ENCODE measurements around the gene CATSPER4.
"Not testable (repeated sequence)": the region's sequence is repeated elsewhere in the genome, so short reads cannot be mapped to it uniquely, and the experiment has no call there.

CATSPER4 gene

DNA sequence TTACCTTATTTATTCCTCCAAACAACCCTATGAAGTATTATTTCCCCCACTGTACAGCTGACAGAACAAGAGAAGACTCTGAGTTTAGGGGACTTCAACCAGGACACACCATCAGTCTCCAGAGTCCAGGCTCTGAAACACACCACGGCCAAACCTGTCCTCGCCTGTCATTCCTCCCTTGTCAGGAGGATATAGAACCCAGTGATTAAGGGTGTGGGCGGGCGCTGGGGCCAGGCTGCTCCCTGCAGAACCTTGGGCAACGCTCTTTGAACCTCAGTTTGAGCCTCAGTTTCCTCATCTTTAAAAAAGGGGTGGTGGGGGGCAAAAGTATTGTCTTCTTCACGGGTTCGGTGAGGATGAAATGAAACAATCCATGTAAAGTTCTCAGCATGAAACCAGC lies 34.2 kb downstream of the CATSPER4 start:
- H3K4me1 ChIP-seq (ENCODE audit: insufficient read depth, poor library complexity, severe bottlenecking), result no peaks in the 10 kb centered on the region
- no peaks in the 10 kb centered on the region for H3K9me3 ChIP-seq (ENCODE audit: severe bottlenecking)
- ATAC-seq (ENCODE audit: low read depth), result no peak
- no peak for DNase-seq (ENCODE audit: low spot score)
- TF ChIP-seq CTCF (IDR thresholded peaks at IDR 0.05; ENCODE audit: poor library complexity, severe bottlenecking), result no peak
- no peaks in the 10 kb centered on the region for H3K36me3 ChIP-seq (ENCODE audit: low read depth)
- no peaks in the 10 kb centered on the region for H3K27me3 ChIP-seq (ENCODE audit: insufficient read depth, poor library complexity, severe bottlenecking)
- H3K4me3 ChIP-seq (ENCODE audit: severe bottlenecking), result no peak overlapping the region
- H3K27ac ChIP-seq (ENCODE audit: poor library complexity, severe bottlenecking), result no peak overlapping the region

- Histone ChIP-seq H3K4me1 (ENCODE audit: insufficient read depth, poor library complexity, severe bottlenecking) (no peaks in the 10 kb centered on the region), H3K4me3 (ENCODE audit: severe bottlenecking) (no peak overlapping the region), H3K27me3 (ENCODE audit: insufficient read depth, poor library complexity, severe bottlenecking) (no peaks in the 10 kb centered on the region), H3K36me3 (ENCODE audit: low read depth) (no peaks in the 10 kb centered on the region), H3K27ac (ENCODE audit: poor library complexity, severe bottlenecking) (no peak overlapping the region), H3K9me3 (ENCODE audit: severe bottlenecking) (no peaks in the 10 kb centered on the region)
- no peak for TF ChIP-seq CTCF (IDR thresholded peaks at IDR 0.05; ENCODE audit: poor library complexity, severe bottlenecking)
- peak; percentile 23; the same call in 1 of the 3 replicates for ATAC-seq (ENCODE audit: low read depth)
- no peak for DNase-seq (ENCODE audit: low spot score)
Measured at GRCh38 chr1:26225033-26225831, 34.8 kb downstream of the CATSPER4 start.

DNA sequence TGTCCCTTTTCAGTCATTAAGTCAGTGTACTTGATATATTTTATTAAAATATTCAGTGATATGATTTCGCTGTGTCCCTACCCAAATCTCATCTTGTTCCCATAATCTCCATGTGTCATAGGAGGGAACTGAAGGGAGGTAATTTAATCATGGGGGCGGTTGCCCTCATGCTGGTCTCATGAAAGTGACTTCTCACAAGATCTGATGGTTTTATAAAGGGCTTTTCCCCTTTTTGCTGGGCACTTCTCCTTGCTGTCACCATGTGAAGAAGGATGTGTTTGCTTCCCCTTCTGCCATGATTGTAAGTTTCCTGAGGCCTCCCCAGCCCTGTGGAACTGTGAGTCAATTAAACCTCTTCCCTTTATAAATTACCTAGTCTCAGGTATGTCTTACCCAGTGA lies 40.3 kb downstream of the CATSPER4 start:
- H3K36me3 ChIP-seq (ENCODE audit: low read depth); H3K27ac ChIP-seq (ENCODE audit: poor library complexity, severe bottlenecking); H3K27me3 ChIP-seq (ENCODE audit: insufficient read depth, poor library complexity, severe bottlenecking); H3K4me1 ChIP-seq (ENCODE audit: insufficient read depth, poor library complexity, severe bottlenecking); ATAC-seq (ENCODE audit: low read depth); H3K9me3 ChIP-seq (ENCODE audit: severe bottlenecking); H3K4me3 ChIP-seq (ENCODE audit: severe bottlenecking); DNase-seq (ENCODE audit: low spot score): not testable (repeated sequence)

DNA sequence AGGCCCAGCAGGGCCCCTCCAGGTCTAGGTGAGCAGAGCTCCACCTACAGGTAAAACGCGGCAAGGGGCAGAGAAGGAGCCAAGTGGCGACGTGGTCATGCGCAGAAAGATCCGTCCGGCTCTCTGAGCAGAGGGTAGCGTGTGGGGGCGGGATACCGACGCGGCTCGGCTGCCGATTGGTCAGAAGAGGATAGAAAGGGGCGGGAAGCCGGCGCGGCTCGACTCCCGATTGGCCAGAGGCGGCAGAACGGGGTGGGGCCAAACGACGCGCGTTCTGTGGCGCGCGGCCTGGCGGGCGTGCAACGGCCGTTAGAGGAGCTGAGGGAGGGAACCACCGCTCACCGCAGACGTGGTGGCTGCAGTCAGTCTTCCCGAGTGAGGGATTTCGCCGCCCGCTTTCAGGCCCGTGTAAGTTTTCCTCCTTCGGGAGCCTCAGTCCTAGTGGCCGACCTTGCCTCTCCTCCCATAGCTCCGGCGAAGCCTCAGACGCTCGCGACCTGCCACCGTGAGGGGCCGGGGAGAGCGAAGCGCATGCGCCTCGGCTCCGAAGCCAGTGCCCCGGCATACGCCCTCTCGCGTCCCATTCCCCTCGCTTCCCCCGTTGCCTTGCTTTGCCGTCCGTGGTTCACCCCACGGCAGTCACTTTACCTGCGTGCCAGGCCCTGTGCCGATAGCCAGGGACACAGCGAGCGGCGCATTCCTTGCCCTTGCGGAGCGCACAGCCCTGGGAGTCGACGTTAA lies 43.7 kb downstream of the CATSPER4 start, which contains the start of gene CEP85:
Gene CEP85, plus strand, starts transcription at position 298 of the 741 bp plus-strand sequence. CDS start 5,584 bp downstream, outside the sequence.
- peak; percentile 95 for TF ChIP-seq CTCF (IDR thresholded peaks at IDR 0.05; ENCODE audit: poor library complexity, severe bottlenecking)
- Histone ChIP-seq H3K4me3 (ENCODE audit: severe bottlenecking) (peak within 1 kb of the TSS; percentile 68), H3K36me3 (ENCODE audit: low read depth) (peaks cover 11% of the 10 kb centered on the region; the same call in 1 of the 2 replicates), H3K4me1 (ENCODE audit: insufficient read depth, poor library complexity, severe bottlenecking) (peaks cover 8% of the 10 kb centered on the region), H3K27ac (ENCODE audit: poor library complexity, severe bottlenecking) (peak within 1 kb of the TSS; percentile 57), H3K27me3 (ENCODE audit: insufficient read depth, poor library complexity, severe bottlenecking) (no peaks in the 10 kb centered on the region), H3K9me3 (ENCODE audit: severe bottlenecking) (no peaks in the 10 kb centered on the region)
- ATAC-seq (ENCODE audit: low read depth) (peak; percentile 93), DNase-seq (ENCODE audit: low spot score) (peak; percentile 95)

GRCh38 chr1:26234644-26235370 lies 44.4 kb downstream of the CATSPER4 start:
- Histone ChIP-seq H3K9me3 (ENCODE audit: severe bottlenecking) (no peaks in the 10 kb centered on the region), H3K4me3 (ENCODE audit: severe bottlenecking) (peak overlapping the region; percentile 68), H3K36me3 (ENCODE audit: low read depth) (peaks cover 14% of the 10 kb centered on the region), H3K4me1 (ENCODE audit: insufficient read depth, poor library complexity, severe bottlenecking) (peaks cover 8% of the 10 kb centered on the region), H3K27me3 (ENCODE audit: insufficient read depth, poor library complexity, severe bottlenecking) (no peaks in the 10 kb centered on the region), H3K27ac (ENCODE audit: poor library complexity, severe bottlenecking) (peak overlapping the region; percentile 57)
- no peak for DNase-seq (ENCODE audit: low spot score)
- ATAC-seq (ENCODE audit: low read depth), result no peak
- TF ChIP-seq CTCF (IDR thresholded peaks at IDR 0.05; ENCODE audit: poor library complexity, severe bottlenecking), result no peak

Measured in RWPE2 (cell line).